HG02763 (cell line): Measurements from ENCODE around the gene CBFA2T2.
"Not testable (repeated sequence)": the region's sequence is repeated elsewhere in the genome, so short reads cannot be mapped to it uniquely, and the experiment has no call there.

ENCODE experiments used
- ATAC-seq: cut with Tn5 transposase; IDR thresholded peaks from one replicate; pipeline ENCODE4 v1.9.1; 2021; ENCODE audit warnings: mild to moderate bottlenecking, moderate library complexity; ENCODE audit not compliant: unreplicated experiment

The CBFA2T2 gene

DNA sequence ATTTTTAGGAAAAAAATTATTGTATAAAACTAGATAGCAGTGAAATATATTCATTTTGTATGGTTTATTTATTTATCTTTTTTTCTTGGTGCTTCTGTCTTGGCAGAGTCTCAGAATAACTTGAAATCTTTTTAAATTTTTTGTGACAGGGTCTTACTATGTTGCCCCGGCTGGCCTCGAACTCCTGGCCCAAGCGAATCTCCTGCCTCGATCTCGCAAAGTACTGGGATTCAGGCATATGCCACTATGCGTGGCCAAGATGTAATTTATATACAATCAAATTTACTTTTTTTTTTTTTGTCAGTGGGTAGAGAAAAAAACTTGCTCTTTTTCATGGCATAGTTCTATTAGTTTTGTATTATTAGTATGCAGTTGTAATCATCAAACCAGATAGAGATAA lies 13.7 kb downstream of the CBFA2T2 start:
- ATAC-seq, result no peak

GRCh38 chr20:33506576-33506975 lies 16.7 kb downstream of the CBFA2T2 start:
- no peak for ATAC-seq

- no peak for ATAC-seq
Measured at GRCh38 chr20:33507461-33507860, 17.6 kb downstream of the CBFA2T2 start.

GRCh38 chr20:33508015-33508414 lies 18.1 kb downstream of the CBFA2T2 start:
- not testable (repeated sequence) for ATAC-seq

DNA sequence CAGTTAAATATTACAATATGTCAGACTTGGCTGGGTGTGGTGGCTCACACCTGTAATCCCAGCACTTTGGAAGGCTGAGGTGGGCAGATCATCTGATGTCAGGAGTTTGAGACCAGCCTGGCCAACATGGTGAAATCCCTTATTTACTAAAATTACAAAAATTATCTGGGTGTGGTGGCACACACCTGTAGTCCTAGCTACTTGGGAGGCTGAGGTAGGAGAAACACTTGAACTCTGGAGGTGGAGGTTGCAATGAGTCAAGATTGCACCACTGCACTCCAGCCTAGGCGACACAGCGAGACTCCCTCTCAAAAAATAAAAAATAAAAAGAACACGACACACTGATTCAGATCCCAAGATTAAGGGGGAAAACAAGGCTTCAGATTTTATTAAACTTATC lies 19.2 kb downstream of the CBFA2T2 start:
- ATAC-seq, result not testable (repeated sequence)

DNA sequence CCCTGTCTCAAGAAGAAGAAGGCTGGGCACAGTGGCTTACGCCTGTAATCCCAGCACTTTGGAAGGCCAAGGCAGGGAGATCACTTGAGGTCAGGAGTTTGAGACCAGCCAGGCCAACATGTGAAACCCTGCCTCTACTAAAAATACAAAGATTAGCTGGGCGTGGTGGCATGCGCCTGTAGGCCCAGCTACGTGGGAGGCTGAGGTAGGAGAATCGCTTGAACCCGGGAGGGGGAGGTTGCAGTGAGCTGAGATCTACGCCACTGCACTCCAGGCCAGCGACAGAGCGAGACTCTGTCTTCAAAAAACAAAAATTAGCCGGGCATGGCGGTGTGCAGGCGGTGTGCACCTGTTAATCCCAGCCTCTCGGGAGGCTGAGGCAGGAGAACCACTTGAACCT lies 22.0 kb downstream of the CBFA2T2 start:
- not testable (repeated sequence) for ATAC-seq

DNA sequence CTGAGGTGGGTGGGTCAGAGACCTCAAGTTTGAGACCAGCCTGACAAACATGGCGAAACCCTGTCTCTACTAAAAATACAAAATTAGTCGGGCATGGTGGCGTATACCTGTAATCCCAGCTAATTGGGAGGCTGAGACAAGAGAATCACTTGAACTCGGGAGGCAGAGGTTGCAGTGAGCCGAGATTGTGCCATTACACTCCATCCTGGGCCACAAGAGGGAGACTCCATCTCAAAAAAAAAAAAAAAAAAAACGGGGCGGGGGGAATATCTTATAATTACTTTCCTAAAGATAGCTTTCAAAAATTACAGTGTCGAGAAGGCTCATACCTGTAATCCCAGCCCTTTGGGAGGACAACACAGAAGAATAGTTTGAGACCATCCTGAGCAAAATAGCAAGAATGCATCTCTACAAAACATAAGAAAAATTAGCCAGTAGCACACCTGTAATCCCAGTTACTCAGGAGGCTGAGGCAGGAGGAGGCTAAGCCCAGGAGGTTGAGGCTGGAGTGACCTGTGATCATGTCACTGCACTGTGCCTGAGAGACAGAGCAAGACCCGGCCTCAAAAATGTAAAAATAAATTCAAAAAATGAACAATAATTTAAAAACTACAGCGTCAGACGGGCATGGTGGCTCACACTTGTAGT lies 25.8 kb downstream of the CBFA2T2 start:
- ATAC-seq, result no peak

DNA sequence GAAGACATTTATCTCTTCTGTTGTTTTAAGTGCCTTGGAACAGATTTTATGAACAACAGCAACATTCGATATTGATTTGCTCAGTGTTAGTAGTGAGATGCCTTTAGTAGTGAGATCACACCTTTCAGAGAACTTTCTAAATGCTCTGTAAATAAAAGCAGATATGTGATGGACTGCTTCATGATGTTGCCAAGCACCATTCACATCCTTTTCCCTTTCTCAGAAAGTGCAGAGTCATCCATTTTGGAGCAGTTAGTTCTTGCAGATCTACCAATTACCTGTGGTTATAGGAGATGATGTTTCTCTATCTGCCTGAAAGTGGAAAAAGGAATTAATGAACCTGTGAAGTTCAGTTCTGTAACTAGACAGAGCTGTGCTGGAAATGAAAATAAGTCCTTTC lies 27.0 kb downstream of the CBFA2T2 start:
- ATAC-seq, result no peak

GRCh38 chr20:33518071-33518470 lies 28.2 kb downstream of the CBFA2T2 start:
- no peak for ATAC-seq

- no peak for ATAC-seq
Measured at GRCh38 chr20:33521461-33521860, 31.6 kb downstream of the CBFA2T2 start.

GRCh38 chr20:33522256-33522820 lies 32.4 kb downstream of the CBFA2T2 start:
- no peak for ATAC-seq

DNA sequence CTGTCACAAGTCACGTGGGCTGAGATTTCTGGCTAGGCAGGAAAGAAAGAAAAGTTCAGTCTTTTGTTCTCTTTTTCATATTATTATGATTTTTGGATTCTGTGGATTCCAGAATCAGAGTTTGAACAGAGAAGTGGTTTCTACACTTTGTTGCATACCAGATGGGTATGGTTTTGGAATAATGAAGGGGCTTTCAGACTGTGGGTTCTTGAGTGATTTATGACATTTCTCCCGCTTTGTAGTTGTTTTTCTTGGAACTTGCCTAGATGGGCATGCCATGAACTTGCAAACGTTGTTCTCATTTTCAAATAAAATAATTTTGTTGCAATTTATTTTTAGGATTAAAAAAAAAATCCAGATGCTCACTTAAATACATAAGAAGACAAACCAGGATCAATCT lies 34.4 kb downstream of the CBFA2T2 start:
- no peak for ATAC-seq

DNA sequence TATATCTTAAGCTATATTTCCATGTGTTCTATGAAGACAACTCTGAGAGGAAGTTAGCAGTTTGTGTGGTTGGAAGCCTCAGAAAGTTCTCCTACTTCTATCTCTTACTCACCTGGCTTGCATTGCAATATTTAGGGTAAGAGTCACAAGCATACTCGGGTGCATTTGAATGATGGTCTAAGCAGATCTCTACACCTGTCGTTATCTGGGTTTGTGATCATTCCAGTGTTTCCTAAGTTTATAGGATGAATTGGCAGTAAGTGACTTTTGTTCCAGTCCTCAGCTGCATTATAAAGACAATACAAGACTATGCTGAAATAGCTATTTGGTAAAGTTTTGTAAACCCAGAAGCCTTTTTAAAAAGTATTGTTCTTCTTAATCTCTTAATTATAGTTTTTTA lies 36.9 kb downstream of the CBFA2T2 start:
- ATAC-seq, result no peak

GRCh38 chr20:33531047-33531877 lies 41.4 kb downstream of the CBFA2T2 start:
- no peak for ATAC-seq

DNA sequence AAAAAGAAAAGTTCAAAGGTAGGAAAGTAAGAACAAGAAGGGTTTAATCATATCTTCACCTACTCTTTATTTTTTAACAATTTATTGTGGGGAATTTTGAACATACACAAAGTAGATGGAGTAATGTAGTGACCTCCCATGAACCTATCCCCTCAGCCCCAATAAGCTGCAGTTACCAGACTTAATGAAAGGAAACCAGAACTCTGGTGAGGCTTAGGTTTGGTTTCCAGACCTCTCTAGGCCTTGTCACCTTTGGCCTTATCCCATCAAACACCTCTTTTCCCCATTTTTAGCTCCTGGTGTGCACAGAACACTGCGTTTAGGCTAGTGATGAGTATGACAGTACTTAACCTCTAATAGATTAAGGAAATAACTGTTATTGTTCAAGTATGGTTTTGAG lies 42.0 kb downstream of the CBFA2T2 start:
- ATAC-seq, result no peak

DNA sequence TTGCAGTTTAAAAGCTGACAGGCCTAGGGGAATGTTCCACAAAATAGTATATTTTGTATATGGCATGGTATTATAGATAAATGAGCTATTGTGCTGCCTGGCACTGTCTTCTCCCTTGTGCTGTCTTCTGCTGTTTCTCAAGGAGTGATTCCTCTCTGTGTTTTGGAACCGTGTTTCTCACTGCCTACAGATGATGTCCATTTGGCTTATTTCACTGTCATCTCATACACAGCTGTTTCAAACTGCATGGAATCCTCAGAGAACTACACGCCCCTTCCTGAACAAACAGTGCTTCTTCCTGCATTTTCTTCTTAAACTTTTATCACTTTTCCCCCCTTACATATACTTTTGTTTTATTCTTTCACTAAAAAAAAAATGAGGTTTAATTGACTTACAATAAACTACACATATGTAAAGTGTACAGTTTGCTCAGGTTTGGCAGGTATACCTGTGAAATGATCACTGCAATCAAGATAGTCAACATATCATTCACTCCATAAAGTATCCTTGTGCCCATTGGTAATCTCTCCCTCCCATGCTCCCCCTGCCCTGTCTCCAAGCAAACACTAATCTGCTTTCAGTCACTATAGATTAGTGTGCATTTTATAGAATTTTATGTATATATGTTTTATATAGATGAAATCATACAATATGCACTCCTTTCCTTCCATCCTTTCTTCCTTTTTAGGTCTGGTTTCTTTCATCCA lies 43.0 kb downstream of the CBFA2T2 start:
- ATAC-seq, result no peak

DNA sequence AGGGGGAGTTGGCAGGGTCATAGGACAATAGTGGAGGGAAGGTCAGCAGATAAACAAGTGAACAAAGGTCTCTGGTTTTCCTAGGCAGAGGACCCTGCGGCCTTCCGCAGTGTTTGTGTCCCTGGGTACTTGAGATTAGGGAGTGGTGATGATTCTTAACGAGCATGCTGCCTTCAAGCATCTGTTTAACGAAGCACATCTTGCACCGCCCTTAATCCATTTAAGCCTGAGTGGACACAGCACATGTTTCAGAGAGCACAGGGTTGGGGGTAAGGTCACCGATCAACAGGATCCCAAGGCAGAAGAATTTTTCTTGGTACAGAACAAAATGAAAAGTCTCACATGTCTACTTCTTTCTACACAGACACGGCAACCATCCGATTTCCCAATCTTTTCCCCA lies 45.8 kb downstream of the CBFA2T2 start:
- not testable (repeated sequence) for ATAC-seq

- ATAC-seq, result no peak
Measured at GRCh38 chr20:33537608-33538007, 47.7 kb downstream of the CBFA2T2 start.

DNA sequence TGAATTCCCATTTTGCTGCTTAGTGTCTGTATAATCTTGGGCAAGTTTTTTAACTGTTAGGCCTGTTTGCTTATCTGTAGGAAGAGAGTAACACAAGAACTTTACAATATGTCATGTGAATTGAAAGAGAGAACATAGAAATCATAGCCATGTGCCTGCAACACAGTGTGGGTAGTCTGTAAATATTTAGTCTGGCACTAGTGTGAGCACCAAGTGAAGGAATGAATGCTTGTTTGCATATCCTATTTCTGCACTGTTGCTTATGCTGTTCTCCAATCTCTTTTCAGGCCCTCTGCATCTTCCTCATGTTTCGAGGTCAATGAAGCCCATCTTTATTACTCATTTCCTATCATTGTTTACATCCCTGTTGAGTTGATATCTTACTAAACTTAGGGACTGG lies 49.2 kb downstream of the CBFA2T2 start:
- ATAC-seq, result no peak

DNA sequence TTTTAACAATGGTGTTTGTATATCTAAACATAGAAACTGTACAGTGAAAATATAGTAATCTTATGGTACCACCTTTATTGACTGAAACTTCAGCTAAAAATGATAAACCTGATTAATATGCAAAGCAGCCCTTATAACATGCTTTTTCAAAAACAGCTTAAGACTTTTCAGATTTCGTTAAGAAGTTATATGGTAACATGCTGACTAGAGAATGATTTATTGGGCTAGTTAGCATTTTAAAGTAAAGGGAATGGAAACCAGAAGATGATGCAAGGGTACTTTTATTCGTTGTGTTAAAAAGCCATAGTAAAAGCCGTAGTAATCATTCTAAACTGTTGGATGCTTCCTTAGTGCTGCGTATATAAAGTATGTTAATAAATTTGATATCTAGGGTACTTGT lies 50.5 kb downstream of the CBFA2T2 start:
- ATAC-seq, result no peak

DNA sequence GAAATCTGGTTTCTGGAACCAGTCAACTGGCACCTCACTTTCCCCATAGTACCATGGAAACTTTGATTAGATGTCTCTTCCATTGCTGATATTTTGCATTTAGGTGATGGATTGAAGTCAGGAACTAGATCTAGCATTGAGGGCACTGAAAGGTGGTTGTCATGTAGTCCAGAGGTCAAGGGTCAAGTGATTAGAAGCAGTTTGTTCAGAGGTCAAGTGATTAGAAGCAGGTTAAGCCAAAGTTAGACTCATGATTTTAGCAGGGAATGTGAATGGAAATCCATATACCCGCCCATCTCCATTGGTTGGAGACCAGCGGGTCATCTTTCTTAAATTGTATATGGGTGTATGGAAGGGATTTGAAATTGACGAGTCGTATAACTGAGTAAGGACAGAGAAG lies 51.2 kb downstream of the CBFA2T2 start:
- no peak for ATAC-seq

- no peak for ATAC-seq
Measured at GRCh38 chr20:33541797-33542196, 51.9 kb downstream of the CBFA2T2 start.
